ENCODE data around the gene SLFN12L. TPM values are rescaled to one million over a fixed set of nuclear protein-coding genes. Genes with fewer than 3 reads are reported as not detected.
"Not testable (repeated sequence)": the region's sequence is repeated elsewhere in the genome, so short reads cannot be mapped to it uniquely, and the experiment has no call there.

SLFN12L gene
- polyA plus RNA-seq, 3 donors from 2014 or later: 14.8 to 28.8 (median 27.4) TPM

DNA sequence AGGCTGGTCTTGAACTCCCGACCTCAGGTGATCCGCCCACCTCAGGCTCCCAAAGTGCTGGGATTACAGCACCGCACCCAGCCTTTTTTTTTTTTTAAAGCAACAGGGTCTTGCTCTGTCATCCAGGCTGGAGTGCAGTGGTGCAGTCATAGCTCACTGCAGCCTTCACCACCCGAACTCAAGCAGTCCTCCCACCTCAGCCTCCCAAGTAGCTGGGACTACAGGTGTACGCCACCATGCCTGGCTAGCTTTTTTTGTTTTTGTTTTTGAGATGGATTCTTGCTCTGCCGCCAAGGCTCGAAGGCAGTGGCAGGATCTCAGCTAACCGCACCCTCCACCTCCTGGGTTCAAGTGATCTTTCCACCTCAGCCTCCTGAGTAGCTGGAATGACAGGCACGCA, 2.1 kb downstream of the SLFN12L start:
- Mint-ChIP-seq H3K27ac (peak overlapping the region; percentile 91 to 99 (median 97)), H3K4me1 (peaks cover 78 to 79% of the 10 kb centered on the region in 2 donors), H3K36me3 (peaks cover 12 to 15% (median 14%) of the 10 kb centered on the region in 3 donors), H3K27me3 (ENCODE audit: low read depth in 3 of 3) (peaks cover 0 to 11% (median 9%) of the 10 kb centered on the region in 3 donors), H3K4me3 (peak overlapping the region; percentile 85 to 98 (median 93))
- H3K9me3 Mint-ChIP-seq, DNase-seq: not testable (repeated sequence)

DNA sequence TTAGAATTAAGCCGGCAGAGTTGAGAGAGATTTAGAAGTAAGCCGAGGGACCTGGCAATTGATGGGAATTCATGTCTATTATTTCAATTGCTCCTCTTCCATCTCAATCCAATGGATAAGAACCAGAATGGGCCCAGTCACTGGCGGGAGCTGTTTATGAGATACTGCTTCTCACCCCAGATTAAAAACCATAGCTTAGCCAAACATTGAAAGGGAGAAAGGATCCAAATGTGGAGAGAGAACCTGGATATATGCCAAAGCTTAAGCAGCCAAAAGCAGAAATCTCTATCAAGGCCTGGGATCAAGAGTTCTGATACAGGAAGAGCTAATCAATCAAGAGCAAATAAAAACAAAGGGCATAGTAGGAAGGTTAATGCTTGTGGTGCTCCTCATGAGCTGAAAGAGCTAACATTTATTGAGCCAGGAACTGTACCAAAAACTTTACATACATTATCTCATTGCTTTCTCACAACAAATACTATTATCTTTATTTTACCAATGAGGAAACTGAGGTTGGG, 2.8 kb downstream of the SLFN12L start:
- Mint-ChIP-seq H3K4me3 (peak overlapping the region; percentile 85 to 98 (median 93)), H3K27ac (peak overlapping the region; percentile 91 to 99 (median 97)), H3K4me1 (peaks cover 78% of the 10 kb centered on the region in 2 donors), H3K36me3 (peaks cover 12 to 15% (median 14%) of the 10 kb centered on the region in 3 donors), H3K27me3 (ENCODE audit: low read depth in 3 of 3) (peaks cover 0 to 16% (median 13%) of the 10 kb centered on the region in 3 donors), H3K9me3 (no peaks in the 10 kb centered on the region)
- DNase-seq: no peak

DNA sequence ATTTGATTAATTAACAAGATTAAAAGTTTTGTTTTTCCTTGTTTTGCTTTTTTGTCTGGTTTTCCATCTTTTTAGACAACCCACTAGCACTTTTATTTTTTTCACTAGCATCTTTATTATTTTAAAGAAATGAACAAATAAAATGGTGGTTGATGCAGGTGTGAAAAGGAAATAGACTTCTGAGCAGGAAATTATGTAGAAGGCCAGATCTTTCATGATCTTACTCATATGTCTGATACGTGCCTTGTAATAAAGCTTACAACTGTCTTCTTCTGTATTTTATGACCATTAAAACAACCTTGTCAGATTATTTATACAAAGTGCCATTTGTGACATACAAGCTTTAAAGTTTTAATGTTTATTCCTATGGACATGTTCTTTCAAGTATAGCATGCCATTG, 6.3 kb downstream of the SLFN12L start:
- DNase-seq: peak in 2 of 3 donors; percentile 43 to 46
- Mint-ChIP-seq H3K4me1 (peaks cover 83 to 84% of the 10 kb centered on the region in 2 donors), H3K4me3 (peak overlapping the region; percentile 70 to 89 (median 80)), H3K27me3 (ENCODE audit: low read depth in 3 of 3) (peaks cover 0 to 16% (median 11%) of the 10 kb centered on the region in 3 donors), H3K27ac (peak overlapping the region; percentile 91 to 98 (median 98)), H3K36me3 (peaks cover 19 to 25% (median 19%) of the 10 kb centered on the region in 3 donors), H3K9me3 (no peaks in the 10 kb centered on the region)

DNA sequence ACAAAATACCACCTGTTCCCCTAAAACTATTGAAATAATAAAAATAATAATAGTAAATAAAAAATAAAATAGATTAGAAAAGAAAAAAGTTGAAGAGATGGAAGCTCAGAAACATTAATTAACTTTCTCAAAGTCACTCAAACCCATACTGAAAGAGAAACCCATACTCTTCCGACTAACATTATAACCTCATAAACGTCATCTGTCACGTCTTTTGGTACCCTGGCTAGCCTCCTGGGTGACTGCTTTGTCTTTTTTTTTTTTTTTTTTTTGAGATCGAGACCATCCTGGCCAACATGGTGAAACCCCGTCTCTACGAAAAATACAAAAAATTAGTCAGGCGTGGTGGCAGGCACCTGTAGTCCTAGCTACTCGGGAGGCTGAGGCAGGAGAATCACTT, 7.6 kb downstream of the SLFN12L start:
- peak; percentile 66 to 78 (median 67) for DNase-seq
- peak overlapping the region; percentile 91 to 98 (median 98) for H3K27ac Mint-ChIP-seq
- H3K27me3 Mint-ChIP-seq (ENCODE audit: low read depth in 3 of 3): peaks cover 0 to 12% (median 8%) of the 10 kb centered on the region in 3 donors
- peak overlapping the region; percentile 70 to 89 (median 80) for H3K4me3 Mint-ChIP-seq
- peaks cover 90 to 91% of the 10 kb centered on the region in 2 donors for H3K4me1 Mint-ChIP-seq
- H3K9me3 Mint-ChIP-seq: no peaks in the 10 kb centered on the region
- peaks cover 16 to 22% (median 18%) of the 10 kb centered on the region in 3 donors for H3K36me3 Mint-ChIP-seq

DNA sequence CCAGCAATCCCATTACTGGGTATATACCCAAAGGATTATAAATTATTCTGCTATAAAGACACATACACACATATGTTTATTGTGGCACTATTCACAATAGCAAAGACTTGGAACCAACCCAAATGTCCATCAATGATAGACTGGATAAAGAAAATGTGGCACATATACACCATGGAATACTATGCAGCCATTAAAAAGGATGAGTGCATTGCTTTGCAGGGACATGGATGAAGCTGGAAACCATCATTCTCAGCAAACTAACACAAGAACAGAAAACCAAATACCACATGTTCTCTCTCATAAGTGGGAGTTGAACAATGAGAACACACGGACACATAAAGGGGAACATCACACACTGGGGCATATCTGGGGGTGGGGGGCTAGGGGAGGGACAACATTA, 8.2 kb downstream of the SLFN12L start:
- H3K9me3 Mint-ChIP-seq, DNase-seq: not testable (repeated sequence)
- Mint-ChIP-seq H3K4me3 (peak overlapping the region in 4 of 5 donors; percentile 21 to 80 (median 74)), H3K36me3 (peaks cover 11 to 17% (median 13%) of the 10 kb centered on the region in 3 donors), H3K4me1 (peaks cover 90 to 91% of the 10 kb centered on the region in 2 donors), H3K27me3 (ENCODE audit: low read depth in 3 of 3) (peaks cover 0 to 10% (median 8%) of the 10 kb centered on the region in 3 donors), H3K27ac (peak overlapping the region; percentile 91 to 98 (median 94))

DNA sequence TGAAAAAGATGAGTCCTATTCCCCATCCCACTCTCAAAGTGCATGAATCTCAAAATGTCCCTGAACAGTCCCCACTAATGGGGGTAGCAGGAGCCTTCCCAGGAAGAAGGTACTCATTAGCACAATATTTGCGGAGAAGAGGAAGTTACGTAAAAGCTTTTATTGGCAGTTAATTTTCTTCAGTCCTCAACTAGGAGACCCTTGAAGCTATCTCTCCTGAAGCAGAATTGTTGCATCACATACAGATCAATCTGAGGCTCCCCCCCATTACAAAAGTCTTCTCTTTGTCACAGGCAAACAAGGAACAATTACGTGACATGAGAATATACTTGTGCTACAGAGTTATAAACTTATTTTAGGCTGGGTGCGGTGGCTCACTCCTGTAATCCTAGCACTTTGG, 14.2 kb downstream of the SLFN12L start:
- Mint-ChIP-seq H3K4me3 (peak overlapping the region; percentile 62 to 92 (median 70)), H3K9me3 (no peaks in the 10 kb centered on the region), H3K27me3 (ENCODE audit: low read depth in 3 of 3) (peaks cover 0 to 3% (median 3%) of the 10 kb centered on the region in 3 donors), H3K36me3 (peaks cover 12 to 20% (median 13%) of the 10 kb centered on the region in 3 donors), H3K4me1 (peaks cover 97 to 100% of the 10 kb centered on the region in 2 donors), H3K27ac (peak overlapping the region; percentile 91 to 98 (median 94))
- DNase-seq: no peak

DNA sequence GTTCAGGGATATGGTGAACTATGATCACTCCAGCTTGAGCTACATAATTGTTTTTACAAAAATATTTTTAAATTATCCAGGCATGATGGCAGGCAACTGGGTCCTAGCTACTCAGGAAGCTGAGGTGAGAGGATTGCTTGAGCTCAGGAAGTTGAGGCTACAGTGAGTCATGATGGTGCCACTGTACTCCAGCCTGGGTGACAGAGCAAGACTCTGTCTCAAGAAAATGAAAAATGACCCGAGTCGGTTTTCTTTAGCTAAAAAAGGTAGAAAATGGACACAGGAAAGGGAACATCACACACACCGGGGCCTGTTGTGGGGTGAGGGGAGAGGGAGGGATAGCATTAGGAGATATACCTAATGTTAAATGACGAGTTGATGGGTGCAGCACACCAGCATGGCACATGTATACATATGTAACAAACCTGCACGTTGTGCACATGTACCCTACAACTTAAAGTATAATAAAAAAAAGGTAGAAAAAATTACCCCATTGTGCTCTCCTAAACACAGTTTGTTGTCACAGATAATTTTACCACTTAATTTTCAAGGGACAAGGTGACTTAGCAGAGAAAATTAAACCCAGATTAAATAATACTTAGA, 15.7 kb downstream of the SLFN12L start:
- not testable (repeated sequence) for H3K9me3 Mint-ChIP-seq; H3K27me3 Mint-ChIP-seq (ENCODE audit: low read depth in 3 of 3)
- peak overlapping the region; percentile 75 to 86 (median 80) for H3K4me3 Mint-ChIP-seq
- DNase-seq: peak; percentile 67 to 71 (median 71)
- peaks cover 14 to 19% (median 16%) of the 10 kb centered on the region in 3 donors for H3K36me3 Mint-ChIP-seq
- H3K4me1 Mint-ChIP-seq: peaks cover 97 to 100% of the 10 kb centered on the region in 2 donors
- H3K27ac Mint-ChIP-seq: peak overlapping the region; percentile 91 to 97 (median 95)

DNA sequence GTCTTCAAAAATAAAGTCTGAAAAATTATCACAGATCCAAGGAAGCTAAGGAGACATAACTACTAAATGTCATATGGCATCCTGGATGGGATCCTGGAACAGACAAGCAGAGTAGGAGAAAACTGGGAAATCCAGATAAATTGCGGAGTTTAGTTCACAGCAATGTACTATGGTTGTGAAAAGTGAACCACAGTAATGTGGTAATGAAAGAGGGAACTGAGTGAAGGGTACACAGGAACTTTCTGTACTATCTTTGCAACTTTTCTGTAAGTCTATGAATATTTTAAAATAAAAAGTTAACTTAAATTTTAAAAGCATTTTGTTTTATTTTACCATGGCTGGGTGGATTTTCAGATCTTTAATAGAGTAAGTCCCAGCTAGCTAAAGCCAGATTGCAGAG, 16.3 kb downstream of the SLFN12L start:
- peaks cover 95 to 100% of the 10 kb centered on the region in 2 donors for H3K4me1 Mint-ChIP-seq
- DNase-seq: no peak
- no peaks in the 10 kb centered on the region for H3K9me3 Mint-ChIP-seq
- peak overlapping the region; percentile 75 to 86 (median 80) for H3K4me3 Mint-ChIP-seq
- H3K36me3 Mint-ChIP-seq: peaks cover 14 to 19% (median 16%) of the 10 kb centered on the region in 3 donors
- H3K27ac Mint-ChIP-seq: peak overlapping the region; percentile 91 to 97 (median 95)
- H3K27me3 Mint-ChIP-seq (ENCODE audit: low read depth in 3 of 3): peaks cover 0 to 7% (median 4%) of the 10 kb centered on the region in 3 donors

DNA sequence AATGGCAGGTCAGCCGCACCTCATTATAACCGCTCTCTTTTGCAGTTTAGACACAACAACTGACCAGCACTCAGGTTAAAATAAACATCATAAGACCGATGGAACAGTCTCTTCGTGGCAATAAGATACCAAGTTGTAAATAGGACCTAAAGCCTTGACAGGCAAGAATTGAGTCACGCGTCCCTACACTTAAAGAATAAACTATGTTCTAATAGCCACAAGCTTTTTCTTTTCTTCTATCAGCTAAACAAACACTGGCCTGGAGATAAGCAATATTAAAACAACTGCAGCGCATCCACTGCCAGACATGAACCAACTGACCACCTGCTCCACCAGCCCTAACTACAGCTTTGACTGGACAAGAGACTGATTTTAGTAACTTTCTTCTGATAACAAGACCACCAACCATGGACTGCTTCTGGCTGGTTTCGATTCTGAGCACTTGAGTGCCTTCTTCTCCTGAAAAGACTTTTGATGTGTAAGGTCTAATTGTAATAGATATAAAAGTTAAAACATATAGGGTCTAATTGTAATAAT, 17.5 kb downstream of the SLFN12L start:
- no peaks in the 10 kb centered on the region for H3K9me3 Mint-ChIP-seq
- peaks cover 0 to 7% (median 4%) of the 10 kb centered on the region in 3 donors for H3K27me3 Mint-ChIP-seq (ENCODE audit: low read depth in 3 of 3)
- H3K27ac Mint-ChIP-seq: peak overlapping the region; percentile 88 to 96 (median 92)
- DNase-seq: no peak
- H3K4me3 Mint-ChIP-seq: peak overlapping the region; percentile 66 to 86 (median 69)
- H3K36me3 Mint-ChIP-seq: peaks cover 14 to 24% (median 16%) of the 10 kb centered on the region in 3 donors
- peaks cover 95 to 100% of the 10 kb centered on the region in 2 donors for H3K4me1 Mint-ChIP-seq

DNA sequence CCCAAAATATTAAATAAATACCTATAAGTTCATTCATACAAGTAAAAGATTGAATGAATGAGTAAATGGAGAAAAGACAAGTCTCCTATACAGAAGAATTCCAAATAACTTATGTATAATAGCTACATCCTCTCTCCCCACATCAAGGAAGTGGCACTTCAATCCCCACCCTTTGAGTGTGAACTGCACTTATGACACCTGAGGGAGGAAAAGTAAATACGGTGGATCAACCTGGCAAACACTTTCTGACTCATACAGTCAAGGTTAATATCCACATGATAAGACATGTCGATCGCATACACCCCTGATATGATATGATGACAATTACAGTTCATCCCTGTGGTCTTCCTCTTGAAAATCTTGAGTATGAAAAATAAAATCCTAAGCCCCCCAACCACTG, 18.0 kb downstream of the SLFN12L start:
- Mint-ChIP-seq H3K9me3 (no peaks in the 10 kb centered on the region), H3K27me3 (ENCODE audit: low read depth in 3 of 3) (peaks cover 0 to 7% (median 4%) of the 10 kb centered on the region in 3 donors), H3K27ac (peak overlapping the region; percentile 88 to 96 (median 92)), H3K4me1 (peaks cover 94 to 100% of the 10 kb centered on the region in 2 donors), H3K4me3 (peak overlapping the region; percentile 66 to 86 (median 69)), H3K36me3 (peaks cover 14 to 29% (median 16%) of the 10 kb centered on the region in 3 donors)
- DNase-seq: no peak

DNA sequence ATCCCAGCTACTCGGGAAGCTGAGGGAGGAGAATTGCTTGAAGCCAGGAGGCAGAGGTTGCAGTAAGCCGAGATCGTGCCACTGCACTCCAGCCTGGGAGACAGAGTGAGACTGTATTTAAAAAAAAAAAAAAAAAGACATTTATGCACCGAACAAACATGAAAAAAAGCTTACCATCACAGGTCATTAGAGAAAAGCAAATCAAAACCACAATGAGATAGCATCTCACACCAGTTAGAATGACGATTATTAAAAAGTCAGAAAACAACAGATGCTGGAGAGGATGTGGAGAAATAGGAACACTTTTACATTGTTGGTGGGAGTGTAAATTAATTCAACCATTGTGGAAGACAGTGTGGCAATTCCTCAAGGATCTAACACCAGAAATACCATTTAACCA, 19.0 kb downstream of the SLFN12L start:
- Mint-ChIP-seq H3K36me3 (peaks cover 14 to 39% (median 24%) of the 10 kb centered on the region in 3 donors), H3K27ac (peak overlapping the region; percentile 88 to 97 (median 94)), H3K4me1 (peaks cover 94 to 100% of the 10 kb centered on the region in 2 donors), H3K4me3 (peak overlapping the region; percentile 67 to 86 (median 70))
- not testable (repeated sequence) for H3K9me3 Mint-ChIP-seq; H3K27me3 Mint-ChIP-seq (ENCODE audit: low read depth in 3 of 3)
- peak; percentile 50 to 67 (median 53) for DNase-seq

DNA sequence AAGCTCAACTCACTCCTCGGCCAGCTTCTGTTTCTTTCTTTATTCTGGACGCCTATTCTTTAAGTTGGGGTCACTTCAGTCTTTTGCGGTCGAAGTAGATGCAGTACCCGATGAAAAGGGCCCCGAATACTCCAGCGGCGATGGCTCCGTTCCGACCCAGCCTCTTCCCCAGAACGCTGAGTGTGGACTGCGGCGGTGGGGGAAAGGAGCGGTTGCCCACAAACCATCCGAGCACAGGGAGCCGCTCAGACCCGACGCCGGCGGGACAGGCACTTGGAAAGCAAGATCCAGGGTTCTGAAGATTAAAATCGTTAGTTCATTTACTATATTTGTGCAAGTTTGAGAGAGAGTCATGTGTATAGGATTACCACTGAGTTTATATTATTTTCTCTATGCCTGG, 22.5 kb downstream of the SLFN12L start:
- peak overlapping the region; percentile 43 to 95 (median 89) for H3K27ac Mint-ChIP-seq
- no peak for DNase-seq
- H3K4me3 Mint-ChIP-seq: peak overlapping the region; percentile 13 to 44 (median 31)
- H3K9me3 Mint-ChIP-seq: no peaks in the 10 kb centered on the region
- peaks cover 26 to 47% (median 43%) of the 10 kb centered on the region in 3 donors for H3K36me3 Mint-ChIP-seq
- H3K4me1 Mint-ChIP-seq: peaks cover 89 to 100% of the 10 kb centered on the region in 2 donors
- H3K27me3 Mint-ChIP-seq (ENCODE audit: low read depth in 3 of 3): peaks cover 0 to 12% (median 12%) of the 10 kb centered on the region in 3 donors

DNA sequence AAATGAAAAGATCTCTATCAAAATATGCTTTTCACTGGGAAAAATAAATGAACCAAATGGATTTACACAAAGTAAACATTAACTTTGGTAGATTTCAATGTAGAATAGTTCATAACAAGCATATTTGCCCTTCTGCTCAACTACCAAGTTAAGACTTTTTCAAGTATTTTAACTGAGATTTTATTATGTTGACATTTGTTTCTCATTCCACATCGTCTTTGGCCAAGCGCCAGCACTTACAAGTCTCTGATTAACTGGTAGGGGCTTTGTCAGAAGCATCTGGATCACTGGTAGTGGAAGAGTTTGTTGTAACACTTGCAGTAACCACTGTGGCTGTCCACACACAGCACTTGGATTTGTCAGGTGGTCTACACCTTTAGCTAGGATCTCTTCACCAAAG, 22.9 kb downstream of the SLFN12L start:
- H3K36me3 Mint-ChIP-seq: peaks cover 26 to 51% (median 46%) of the 10 kb centered on the region in 3 donors
- peak overlapping the region; percentile 43 to 95 (median 89) for H3K27ac Mint-ChIP-seq
- H3K4me1 Mint-ChIP-seq: peaks cover 88 to 100% of the 10 kb centered on the region in 2 donors
- peak overlapping the region in 2 of 5 donors; percentile 13 to 44 for H3K4me3 Mint-ChIP-seq
- no peaks in the 10 kb centered on the region for H3K9me3 Mint-ChIP-seq
- H3K27me3 Mint-ChIP-seq (ENCODE audit: low read depth in 3 of 3): peaks cover 0 to 12% (median 12%) of the 10 kb centered on the region in 3 donors
- DNase-seq: no peak

Data from immature natural killer cell (primary cell).